Panc1 (cell line): ENCODE data around the gene MYH10.

Source experiments
- REST ChIP-seq, 2 experiments: IDR thresholded peaks; 2 replicates each; pipeline ENCODE4 v1.6.1; 2011 to 2012; ENCODE audit warnings: low read depth in 2 of 2, control low read depth in 1 of 2, low read length in 1 of 2, mild to moderate bottlenecking in 1 of 2, moderate library complexity in 1 of 2; ENCODE audit not compliant: insufficient read depth in 1 of 2
- TCF7L2 ChIP-seq: IDR thresholded peaks from 2 replicates; pipeline ENCODE4 v1.6.1; 2011; ENCODE audit warnings: mild to moderate bottlenecking, low read depth, low read length, inconsistent platforms

- no peak for TF ChIP-seq TCF7L2
- no peak for TF ChIP-seq REST (IDR thresholded peaks at IDR 0.05; ENCODE audit: insufficient read depth in 1 of 2, low read depth in 2 of 2, low read length in 1 of 2)
Observed at GRCh38 chr17:8654822-8655221, 24.3 kb upstream of the MYH10 start.
